SK-N-SH treated with all-trans-retinoic acid at 6 μM for 48 hours (cell line): ENCODE data around the gene GSN.

Experiments used
- ATAC-seq: fragments of 200-7000 bp; cut with Tn5 transposase; 3 replicates; pipeline ENCODE4 v1.9.1; 2020; ENCODE audit warnings: mild to moderate bottlenecking, moderate library complexity
- BACH2 ChIP-seq: fragments of 250-450 bp; sonication (Bioruptor Pico); IDR thresholded peaks from 2 replicates; pipeline ENCODE4 v1.9.0; 2021; ENCODE audit warnings: mild to moderate bottlenecking, borderline replicate concordance
- CSDC2 ChIP-seq: fragments of 250-450 bp; sonication (Bioruptor Pico); IDR thresholded peaks from 2 replicates; pipeline ENCODE4 v1.5.0; 2020; ENCODE audit warnings: mild to moderate bottlenecking, moderate library complexity
- CSRNP3 ChIP-seq: fragments of 250-450 bp; sonication (Bioruptor Pico); IDR thresholded peaks from 2 replicates; pipeline ENCODE4 v1.5.1; 2021; ENCODE audit warnings: mild to moderate bottlenecking, moderate library complexity
- ESRRG ChIP-seq: fragments of 250-450 bp; sonication (Bioruptor Pico); IDR thresholded peaks from 2 replicates; pipeline ENCODE4 v1.6.1; 2021; ENCODE audit warnings: mild to moderate bottlenecking
- GLIS3 ChIP-seq: fragments of 250-450 bp; sonication (Bioruptor Pico); IDR thresholded peaks from 2 replicates; pipeline ENCODE4 v1.5.0; 2020; ENCODE audit warnings: mild to moderate bottlenecking, moderate library complexity
- OSR1 ChIP-seq: fragments of 250-450 bp; sonication (Bioruptor Pico); IDR thresholded peaks from 2 replicates; pipeline ENCODE4 v1.8.0; 2022; ENCODE audit warnings: moderate library complexity, mild to moderate bottlenecking, inconsistent platforms
- PATZ1 ChIP-seq: fragments of 250-450 bp; sonication (Bioruptor Pico); IDR thresholded peaks from 2 replicates; pipeline ENCODE4 v1.8.0; 2020; ENCODE audit warnings: mild to moderate bottlenecking, moderate library complexity, borderline replicate concordance
- POU6F1 ChIP-seq: fragments of 250-450 bp; sonication (Bioruptor Pico); IDR thresholded peaks from 2 replicates; pipeline ENCODE4 v1.8.0; 2021; ENCODE audit warnings: low read depth, mild to moderate bottlenecking, moderate library complexity, borderline replicate concordance
- PPARA ChIP-seq: fragments of 250-450 bp; sonication (Bioruptor Pico); IDR thresholded peaks from 2 replicates; pipeline ENCODE4 v1.5.0; 2020; ENCODE audit warnings: mild to moderate bottlenecking, borderline replicate concordance
- RARB ChIP-seq: fragments of 250-450 bp; sonication (Bioruptor Pico); IDR thresholded peaks from 2 replicates; pipeline ENCODE4 v1.8.0; 2021; ENCODE audit warnings: mild to moderate bottlenecking, moderate library complexity
- SNAI2 ChIP-seq: fragments of 250-450 bp; sonication (Bioruptor Pico); IDR thresholded peaks from 2 replicates; pipeline ENCODE4 v1.5.0; 2020; ENCODE audit warnings: mild to moderate bottlenecking, moderate library complexity
- TOX ChIP-seq: fragments of 250-450 bp; sonication (Bioruptor Pico); IDR thresholded peaks from 2 replicates; pipeline ENCODE4 v1.8.0; 2021; ENCODE audit warnings: mild to moderate bottlenecking, moderate library complexity, borderline replicate concordance
- TSHZ2 ChIP-seq: fragments of 250-450 bp; sonication (Bioruptor Pico); IDR thresholded peaks from 2 replicates; pipeline ENCODE4 v1.5.0; 2020; ENCODE audit warnings: mild to moderate bottlenecking, moderate library complexity
- ZC3H10 ChIP-seq: fragments of 250-450 bp; sonication (Bioruptor Pico); IDR thresholded peaks from 2 replicates; pipeline ENCODE4 v1.5.1; 2021; ENCODE audit warnings: mild to moderate bottlenecking, moderate library complexity
- ZFP3 ChIP-seq: fragments of 250-450 bp; sonication (Bioruptor Pico); IDR thresholded peaks from 2 replicates; pipeline ENCODE4 v1.5.0; 2020; ENCODE audit warnings: mild to moderate bottlenecking, moderate library complexity
- ZFP30 ChIP-seq: fragments of 450-650 bp; formaldehyde crosslinking; IDR thresholded peaks from 2 replicates; pipeline ENCODE4 v1.5.0; 2022; ENCODE audit warnings: mild to moderate bottlenecking, moderate library complexity
- ZNF565 ChIP-seq: fragments of 450-650 bp; formaldehyde crosslinking; conservative IDR thresholded peaks from 2 replicates; pipeline ENCODE4 v1.5.0; 2020; ENCODE audit warnings: low read depth, mild to moderate bottlenecking, moderate library complexity
- ZNF70 ChIP-seq: fragments of 450-650 bp; formaldehyde crosslinking; IDR thresholded peaks from 2 replicates; pipeline ENCODE4 v1.5.0; 2020; ENCODE audit warnings: mild to moderate bottlenecking, moderate library complexity
- ZNF8 ChIP-seq: fragments of 450-650 bp; formaldehyde crosslinking; IDR thresholded peaks from 2 replicates; pipeline ENCODE4 v1.5.0; 2020; ENCODE audit warnings: mild to moderate bottlenecking, moderate library complexity
- TF ChIP-seq, protein P1 (sequence below): fragments of 250-450 bp; sonication (Bioruptor Pico); IDR thresholded peaks from 2 replicates; pipeline ENCODE4 v1.5.1; 2020; ENCODE audit warnings: low read depth, mild to moderate bottlenecking, moderate library complexity

The GSN gene

GRCh38 chr9:121237916-121238315, 30.0 kb upstream of the GSN start:
- ATAC-seq, result no peak
- no peak for TF ChIP-seq CSDC2 (CRISPR knock-in tag)
- TF ChIP-seq ZNF70, result no peak
- TF ChIP-seq PPARA (CRISPR knock-in tag), result no peak
- no peak for TF ChIP-seq GLIS3 (CRISPR knock-in tag)
- TF ChIP-seq ZFP3 (CRISPR knock-in tag), result no peak
- TF ChIP-seq, protein P1, sequence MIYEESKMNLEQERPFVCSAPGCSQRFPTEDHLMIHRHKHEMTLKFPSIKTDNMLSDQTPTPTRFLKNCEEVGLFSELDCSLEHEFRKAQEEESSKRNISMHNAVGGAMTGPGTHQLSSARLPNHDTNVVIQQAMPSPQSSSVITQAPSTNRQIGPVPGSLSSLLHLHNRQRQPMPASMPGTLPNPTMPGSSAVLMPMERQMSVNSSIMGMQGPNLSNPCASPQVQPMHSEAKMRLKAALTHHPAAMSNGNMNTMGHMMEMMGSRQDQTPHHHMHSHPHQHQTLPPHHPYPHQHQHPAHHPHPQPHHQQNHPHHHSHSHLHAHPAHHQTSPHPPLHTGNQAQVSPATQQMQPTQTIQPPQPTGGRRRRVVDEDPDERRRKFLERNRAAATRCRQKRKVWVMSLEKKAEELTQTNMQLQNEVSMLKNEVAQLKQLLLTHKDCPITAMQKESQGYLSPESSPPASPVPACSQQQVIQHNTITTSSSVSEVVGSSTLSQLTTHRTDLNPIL (CRISPR knock-in tag), result no peak
- TF ChIP-seq, all 23 proteins: peak for 0

DNA sequence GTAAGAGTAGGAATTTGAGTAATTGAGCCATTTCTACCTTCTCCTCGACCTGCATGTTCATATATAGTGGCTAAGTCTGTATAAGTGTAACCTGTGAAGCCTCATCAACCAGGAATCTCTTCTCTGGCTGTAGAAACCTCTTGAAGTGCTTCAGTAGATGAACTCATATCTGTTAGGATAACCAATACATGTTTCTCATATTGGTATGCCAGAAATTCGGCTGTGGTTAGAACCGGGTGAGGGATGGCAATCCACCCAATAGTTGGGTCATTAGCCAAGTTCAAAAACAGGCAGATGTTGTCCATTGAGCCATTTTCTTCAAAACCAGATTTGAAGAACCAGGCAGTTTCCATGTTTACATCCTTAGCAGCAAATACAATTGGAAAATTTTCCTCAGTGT, 28.9 kb upstream of the GSN start:
- ATAC-seq, result no peak
- no peak for TF ChIP-seq ZFP3 (CRISPR knock-in tag)
- no peak for TF ChIP-seq ZNF565
- no peak for TF ChIP-seq OSR1
- TF ChIP-seq ZNF8 (CRISPR knock-in tag), result no peak
- TF ChIP-seq TSHZ2 (CRISPR knock-in tag), result no peak
- no peak for TF ChIP-seq PATZ1 (CRISPR knock-in tag)

DNA sequence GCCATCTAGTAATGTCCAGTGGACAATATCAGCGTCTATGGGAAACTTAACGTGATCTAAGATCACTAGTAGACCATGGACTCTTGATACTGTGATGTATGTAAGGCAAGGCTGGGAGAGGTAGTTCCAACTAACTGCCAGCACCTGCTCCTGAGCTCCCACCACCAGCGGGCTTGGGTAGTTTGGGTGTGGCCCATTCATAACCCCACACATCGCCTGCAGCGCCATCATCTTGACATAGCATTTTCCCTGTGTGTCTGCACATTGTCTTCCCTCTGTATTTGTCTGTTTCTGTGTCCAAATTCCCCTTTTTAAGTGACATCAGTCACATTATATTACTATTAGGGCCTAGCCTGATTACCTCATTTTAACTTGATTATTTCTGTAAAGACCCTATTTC, 28.1 kb upstream of the GSN start:
- no peak for ATAC-seq
- TF ChIP-seq CSRNP3, result no peak
- TF ChIP-seq ZNF70, result no peak
- TF ChIP-seq ZFP3 (CRISPR knock-in tag), result no peak
- TF ChIP-seq ZNF565, result no peak
- TF ChIP-seq ZFP30 (CRISPR knock-in tag), result no peak
- TF ChIP-seq POU6F1 (CRISPR knock-in tag), result no peak
- no peak for TF ChIP-seq ZC3H10 (CRISPR knock-in tag)
- TF ChIP-seq SNAI2 (CRISPR knock-in tag), result no peak
- no peak for TF ChIP-seq ESRRG (CRISPR knock-in tag)
- no peak for TF ChIP-seq CSDC2 (CRISPR knock-in tag)
- TF ChIP-seq PPARA (CRISPR knock-in tag), result no peak
- TF ChIP-seq, protein P1 (CRISPR knock-in tag), result no peak
- no peak for TF ChIP-seq TOX (CRISPR knock-in tag)
- TF ChIP-seq OSR1, result no peak
- TF ChIP-seq RARB (CRISPR knock-in tag), result no peak
- TF ChIP-seq BACH2 (CRISPR knock-in tag), result no peak
